Epidermal melanocyte (primary cell): ENCODE data around the gene FGD5.

Experiments
- DNase-seq: peaks from one replicate; pipeline ENCODE4 v3.0.0; 2011; ENCODE audit warnings: low spot score; ENCODE audit not compliant: insufficient read length

FGD5 gene

GRCh38 chr3:14818804-14819500 lies at the start of gene FGD5:
TSS of gene FGD5 (plus strand) at chr3:14818962. CDS start at chr3:14819072, 110 bp downstream.
- no peak for DNase-seq

GRCh38 chr3:14769544-14770325 lies 49.0 kb upstream of the FGD5 start:
- DNase-seq, result no peak

GRCh38 chr3:14770591-14770990 lies 48.2 kb upstream of the FGD5 start:
- DNase-seq, result no peak

- no peak for DNase-seq
Measured at GRCh38 chr3:14771593-14772497, 46.9 kb upstream of the FGD5 start.

- no peak for DNase-seq
Measured at GRCh38 chr3:14772533-14773138, 46.1 kb upstream of the FGD5 start.

- DNase-seq, result no peak
Measured at GRCh38 chr3:14773281-14773680, 45.5 kb upstream of the FGD5 start.

- no peak for DNase-seq
Measured at GRCh38 chr3:14773691-14774128, 45.1 kb upstream of the FGD5 start.

- no peak for DNase-seq
Measured at GRCh38 chr3:14774431-14774830, 44.3 kb upstream of the FGD5 start.

GRCh38 chr3:14775011-14775410 lies 43.8 kb upstream of the FGD5 start:
- DNase-seq, result no peak

GRCh38 chr3:14775563-14775962 lies 43.2 kb upstream of the FGD5 start:
- no peak for DNase-seq

GRCh38 chr3:14779069-14779685 lies 39.6 kb upstream of the FGD5 start:
- no peak for DNase-seq

- DNase-seq, result no peak
Measured at GRCh38 chr3:14780927-14781507, 37.7 kb upstream of the FGD5 start.

- DNase-seq, result no peak
Measured at GRCh38 chr3:14783480-14784086, 35.2 kb upstream of the FGD5 start.

GRCh38 chr3:14784087-14784681 lies 34.6 kb upstream of the FGD5 start:
- DNase-seq, result no peak

- no peak for DNase-seq
Measured at GRCh38 chr3:14785207-14786155, 33.3 kb upstream of the FGD5 start.

- DNase-seq, result no peak
Measured at GRCh38 chr3:14786369-14786768, 32.4 kb upstream of the FGD5 start.

GRCh38 chr3:14787630-14788029 lies 31.1 kb upstream of the FGD5 start:
- no peak for DNase-seq

- no peak for DNase-seq
Measured at GRCh38 chr3:14788644-14789043, 30.1 kb upstream of the FGD5 start.

- DNase-seq, result no peak
Measured at GRCh38 chr3:14789221-14789620, 29.5 kb upstream of the FGD5 start.
